Testis (tissue), 2 donors: ENCODE data around the gene SPECC1L.

ENCODE experiments used
- POLR2A ChIP-seq: fragments of 450-650 bp; IDR thresholded peaks from one replicate; pipeline ENCODE4 v1.6.1; 2017; ENCODE audit warnings: antibody characterized with exemption, mild to moderate bottlenecking, moderate library complexity
- TF ChIP-seq, protein P1 (sequence below), 3 experiments: fragments of 450-650 bp in 2 of 3; fragments of 200-600 bp in 1 of 3; sonication (generic) in 1 of 3; IDR thresholded peaks; one replicate each; pipeline ENCODE4 v1.5.1; 2016 to 2019; ENCODE audit warnings: antibody characterized with exemption in 3 of 3, mild to moderate bottlenecking in 2 of 3, moderate library complexity in 1 of 3

DNA sequence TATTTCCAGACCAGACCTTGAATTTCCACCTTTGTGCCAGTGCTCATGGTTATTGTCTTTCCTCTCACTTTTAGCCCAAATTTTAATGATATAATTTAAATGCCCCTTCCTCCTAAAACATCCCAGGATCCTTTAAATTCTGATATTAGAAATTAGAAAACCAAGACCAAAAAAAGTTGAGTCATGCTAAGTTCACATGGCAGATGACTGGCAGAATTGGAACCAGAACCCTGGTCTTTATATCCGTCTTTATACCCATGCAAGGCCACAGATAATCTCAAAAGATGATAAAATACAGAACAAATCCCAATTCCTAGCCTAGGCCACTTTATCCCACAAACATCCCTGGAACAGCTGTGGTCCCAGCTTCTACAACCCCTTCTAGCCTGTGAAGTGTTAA, 183.2 kb downstream of the SPECC1L start:
- TF ChIP-seq, protein P1, sequence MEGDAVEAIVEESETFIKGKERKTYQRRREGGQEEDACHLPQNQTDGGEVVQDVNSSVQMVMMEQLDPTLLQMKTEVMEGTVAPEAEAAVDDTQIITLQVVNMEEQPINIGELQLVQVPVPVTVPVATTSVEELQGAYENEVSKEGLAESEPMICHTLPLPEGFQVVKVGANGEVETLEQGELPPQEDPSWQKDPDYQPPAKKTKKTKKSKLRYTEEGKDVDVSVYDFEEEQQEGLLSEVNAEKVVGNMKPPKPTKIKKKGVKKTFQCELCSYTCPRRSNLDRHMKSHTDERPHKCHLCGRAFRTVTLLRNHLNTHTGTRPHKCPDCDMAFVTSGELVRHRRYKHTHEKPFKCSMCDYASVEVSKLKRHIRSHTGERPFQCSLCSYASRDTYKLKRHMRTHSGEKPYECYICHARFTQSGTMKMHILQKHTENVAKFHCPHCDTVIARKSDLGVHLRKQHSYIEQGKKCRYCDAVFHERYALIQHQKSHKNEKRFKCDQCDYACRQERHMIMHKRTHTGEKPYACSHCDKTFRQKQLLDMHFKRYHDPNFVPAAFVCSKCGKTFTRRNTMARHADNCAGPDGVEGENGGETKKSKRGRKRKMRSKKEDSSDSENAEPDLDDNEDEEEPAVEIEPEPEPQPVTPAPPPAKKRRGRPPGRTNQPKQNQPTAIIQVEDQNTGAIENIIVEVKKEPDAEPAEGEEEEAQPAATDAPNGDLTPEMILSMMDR (IDR thresholded peaks at IDR 0.05) = no peak
- no peak for TF ChIP-seq POLR2A
